AG09319 (cell line): ENCODE results near the gene CACNA2D3.

ENCODE experiments used
- DNase-seq: peaks from one replicate; pipeline ENCODE4 v3.0.0-alpha.2; 2010; ENCODE audit warnings: low read depth; ENCODE audit errors: extremely low read depth
- CTCF ChIP-seq: IDR thresholded peaks from 2 replicates; pipeline ENCODE4 v1.5.1; 2011; ENCODE audit warnings: low read depth, mild to moderate bottlenecking, inconsistent platforms, low read length, moderate library complexity

The CACNA2D3 gene

GRCh38 chr3:54999811-55000210, 877.5 kb downstream of the CACNA2D3 start:
- DNase-seq: no peak
- TF ChIP-seq CTCF: no peak

- peak; percentile 63 for DNase-seq
- TF ChIP-seq CTCF: no peak
Measured at GRCh38 chr3:55000546-55000945, 878.2 kb downstream of the CACNA2D3 start.

GRCh38 chr3:55000953-55001352, 878.6 kb downstream of the CACNA2D3 start:
- no peak for DNase-seq
- TF ChIP-seq CTCF: no peak

- no peak for DNase-seq
- TF ChIP-seq CTCF: no peak
Measured at GRCh38 chr3:55002416-55002930, 880.1 kb downstream of the CACNA2D3 start.

GRCh38 chr3:55006244-55006676, 883.9 kb downstream of the CACNA2D3 start:
- TF ChIP-seq CTCF: no peak
- DNase-seq: no peak

- no peak for DNase-seq
- no peak for TF ChIP-seq CTCF
Measured at GRCh38 chr3:55007971-55008370, 885.6 kb downstream of the CACNA2D3 start.

GRCh38 chr3:55009372-55009771, 887.0 kb downstream of the CACNA2D3 start:
- no peak for DNase-seq
- no peak for TF ChIP-seq CTCF
